SKM-1 treated with dmso at 0.1 percent for 144 hours (cell line): Measurements from ENCODE around the gene BAHD1.

Experiments used
- DNase-seq: peaks from one replicate; lab custom pipeline; 2025; ENCODE audit not compliant: unreplicated experiment; lab: John Stamatoyannopoulos, UW

BAHD1 gene

DNA sequence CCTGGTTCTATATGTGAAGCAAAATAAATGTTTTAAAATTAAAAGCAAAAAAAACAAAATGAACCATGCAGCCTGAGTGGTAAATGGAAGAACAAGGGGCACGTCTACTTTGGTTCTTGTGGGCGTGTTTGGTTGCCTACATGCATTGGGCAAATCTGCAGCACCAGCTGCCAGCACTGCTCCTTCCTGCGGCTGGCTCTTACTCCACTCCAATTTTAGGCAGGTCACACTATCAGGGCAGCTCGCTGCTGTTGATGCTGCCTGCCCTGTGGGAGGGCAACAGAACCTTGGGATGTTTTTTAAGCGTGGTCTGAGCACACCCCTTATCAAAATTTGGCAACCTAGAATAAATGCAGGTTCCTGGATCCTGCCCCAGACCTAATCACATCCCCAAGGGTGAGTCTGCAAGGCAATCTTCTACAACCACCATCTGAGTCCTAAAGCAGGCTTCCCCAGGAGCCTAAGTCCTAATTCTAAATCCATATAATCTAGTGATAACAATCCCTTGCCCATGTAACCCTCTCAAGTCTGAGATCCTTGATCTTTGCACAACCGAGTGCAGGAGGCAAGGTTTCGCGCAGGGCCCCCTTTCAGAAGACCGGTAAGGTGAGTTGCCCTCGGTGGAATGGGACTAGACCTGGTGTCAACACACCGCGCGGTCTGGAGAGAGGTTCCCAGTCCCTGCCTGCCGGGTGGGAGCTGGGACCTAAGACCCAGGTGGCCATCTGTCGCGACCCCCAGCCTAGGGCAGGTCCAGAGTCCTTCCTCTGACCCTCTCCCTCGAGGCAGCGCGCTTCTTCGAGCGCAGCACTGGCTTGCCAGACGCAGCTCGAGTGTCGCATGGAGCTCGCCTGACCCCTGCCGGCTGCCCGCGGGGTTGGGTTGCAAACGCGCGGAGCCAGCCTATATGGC, 19.3 kb upstream of the BAHD1 start:
- peak; percentile 30 for DNase-seq

DNA sequence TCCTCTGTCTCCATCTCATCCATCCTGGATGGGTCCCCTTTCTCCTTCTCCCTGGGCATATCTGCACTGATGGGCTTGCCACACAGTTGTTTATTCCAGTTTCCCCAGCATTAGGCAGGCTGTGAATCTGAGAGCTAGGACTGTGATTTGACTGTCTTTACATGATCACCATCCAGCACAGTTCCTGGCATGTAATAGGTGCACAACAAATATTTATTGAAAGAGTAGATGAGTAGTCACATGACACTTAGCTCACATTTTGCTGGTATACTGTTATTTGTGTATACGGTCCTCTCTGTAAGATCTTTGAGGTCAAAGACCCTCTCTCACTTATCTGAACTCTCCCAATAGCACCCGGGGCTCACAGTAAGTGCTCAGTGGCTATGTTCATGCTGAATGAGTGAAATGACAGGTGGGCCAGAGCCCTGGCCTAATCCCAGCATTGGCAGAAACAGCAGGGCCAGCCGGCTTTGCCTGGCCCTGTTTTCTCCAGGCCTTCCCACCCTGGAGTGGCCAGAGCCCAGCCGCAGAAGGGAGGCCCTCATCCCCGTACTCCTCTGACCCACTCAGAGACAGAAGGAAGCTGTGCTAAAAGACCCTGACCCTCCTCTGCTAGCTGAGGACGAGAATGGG, 16.2 kb upstream of the BAHD1 start:
- DNase-seq = no peak

GRCh38 chr15:40425681-40426080, 15.1 kb upstream of the BAHD1 start:
- no peak for DNase-seq

GRCh38 chr15:40427188-40427587, 13.6 kb upstream of the BAHD1 start:
- DNase-seq = no peak

DNA sequence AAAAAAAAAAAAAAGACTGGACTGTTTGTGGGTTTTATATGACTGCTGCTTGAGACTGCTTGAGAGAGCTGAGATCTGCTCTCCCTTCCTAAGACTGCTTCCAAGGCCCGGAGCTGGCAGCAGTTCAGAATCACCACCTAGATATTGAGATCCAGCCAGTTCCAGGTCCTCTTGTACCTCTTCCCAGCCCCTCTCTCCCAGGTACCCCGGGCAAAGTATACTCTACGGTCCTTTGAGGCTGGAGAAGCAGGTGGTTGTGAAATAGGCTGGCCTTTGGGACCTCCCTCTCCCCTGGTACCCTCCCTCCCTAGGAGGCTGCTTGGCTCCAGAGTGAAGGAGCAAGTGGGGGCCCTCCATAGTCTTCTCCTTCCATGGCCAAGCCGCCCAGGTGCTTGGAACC, 12.6 kb upstream of the BAHD1 start:
- no peak for DNase-seq

DNA sequence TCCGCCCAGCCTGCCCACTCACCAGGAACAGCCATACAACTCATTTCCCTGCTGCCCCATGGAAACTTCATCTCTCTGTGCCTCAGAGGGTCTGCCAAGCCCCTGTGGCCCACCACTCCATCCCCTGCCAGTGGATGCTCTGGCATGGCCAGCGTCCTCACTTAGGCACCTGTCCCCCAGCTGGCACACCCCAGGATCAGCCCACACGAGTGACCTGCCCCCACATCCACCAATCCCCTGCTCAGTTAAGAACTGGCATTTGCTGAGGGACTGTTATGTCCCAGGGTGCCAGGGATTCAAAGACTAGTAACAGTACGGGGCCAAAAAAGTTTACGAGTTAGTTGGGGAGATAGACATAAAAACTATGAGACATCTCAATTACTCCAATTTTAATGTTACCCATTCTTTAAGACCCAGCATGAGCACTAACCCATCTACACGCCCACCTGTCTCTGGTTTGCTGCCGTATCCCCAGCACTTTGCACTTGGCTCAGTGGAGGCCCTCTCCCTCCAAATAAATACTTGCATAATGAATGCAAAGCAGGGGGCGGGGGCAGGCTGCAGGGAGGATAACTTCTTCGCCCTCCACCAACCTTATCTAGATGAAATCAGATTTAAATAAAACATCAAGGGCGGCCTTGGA, 11.6 kb upstream of the BAHD1 start:
- DNase-seq = no peak

GRCh38 chr15:40430271-40430805, 10.4 kb upstream of the BAHD1 start:
- DNase-seq = no peak

DNA sequence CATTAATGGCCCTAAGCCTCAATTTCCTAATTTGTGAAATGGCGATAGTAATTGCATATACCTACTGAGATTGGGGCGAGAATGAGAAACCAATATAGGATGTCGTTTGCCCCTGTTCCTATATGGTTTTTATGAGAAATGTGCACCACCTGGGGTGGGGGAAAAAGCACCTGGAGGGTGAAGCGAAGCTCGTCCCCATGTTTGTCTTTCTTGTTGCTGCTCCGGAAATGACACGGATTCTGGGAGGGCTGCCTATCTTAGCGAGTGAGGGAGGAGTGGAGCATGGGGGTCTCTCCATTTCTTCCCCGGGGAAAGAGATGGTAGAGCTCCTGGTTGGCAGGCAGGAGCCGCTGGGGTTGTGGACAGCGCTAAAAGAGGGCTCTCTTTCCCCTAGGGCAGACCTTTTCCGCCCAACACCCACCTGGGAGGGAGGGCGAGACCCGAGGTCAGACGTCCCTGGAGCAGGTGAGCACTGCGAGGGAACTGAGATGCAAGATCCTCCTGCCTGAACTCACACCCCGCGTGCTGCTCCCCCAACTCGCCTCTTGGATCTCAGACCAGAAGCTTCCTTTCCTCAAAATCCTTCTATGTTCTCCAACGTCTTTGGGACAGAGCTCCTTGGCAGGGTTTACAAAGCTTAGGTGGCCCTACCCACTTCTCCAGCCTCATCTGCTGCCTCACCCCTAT, 5.6 kb upstream of the BAHD1 start:
- DNase-seq = no peak

- no peak for DNase-seq
Observed at GRCh38 chr15:40435710-40436089, 5.1 kb upstream of the BAHD1 start.

- no peak for DNase-seq
Observed at GRCh38 chr15:40436116-40436891, 4.4 kb upstream of the BAHD1 start.

DNA sequence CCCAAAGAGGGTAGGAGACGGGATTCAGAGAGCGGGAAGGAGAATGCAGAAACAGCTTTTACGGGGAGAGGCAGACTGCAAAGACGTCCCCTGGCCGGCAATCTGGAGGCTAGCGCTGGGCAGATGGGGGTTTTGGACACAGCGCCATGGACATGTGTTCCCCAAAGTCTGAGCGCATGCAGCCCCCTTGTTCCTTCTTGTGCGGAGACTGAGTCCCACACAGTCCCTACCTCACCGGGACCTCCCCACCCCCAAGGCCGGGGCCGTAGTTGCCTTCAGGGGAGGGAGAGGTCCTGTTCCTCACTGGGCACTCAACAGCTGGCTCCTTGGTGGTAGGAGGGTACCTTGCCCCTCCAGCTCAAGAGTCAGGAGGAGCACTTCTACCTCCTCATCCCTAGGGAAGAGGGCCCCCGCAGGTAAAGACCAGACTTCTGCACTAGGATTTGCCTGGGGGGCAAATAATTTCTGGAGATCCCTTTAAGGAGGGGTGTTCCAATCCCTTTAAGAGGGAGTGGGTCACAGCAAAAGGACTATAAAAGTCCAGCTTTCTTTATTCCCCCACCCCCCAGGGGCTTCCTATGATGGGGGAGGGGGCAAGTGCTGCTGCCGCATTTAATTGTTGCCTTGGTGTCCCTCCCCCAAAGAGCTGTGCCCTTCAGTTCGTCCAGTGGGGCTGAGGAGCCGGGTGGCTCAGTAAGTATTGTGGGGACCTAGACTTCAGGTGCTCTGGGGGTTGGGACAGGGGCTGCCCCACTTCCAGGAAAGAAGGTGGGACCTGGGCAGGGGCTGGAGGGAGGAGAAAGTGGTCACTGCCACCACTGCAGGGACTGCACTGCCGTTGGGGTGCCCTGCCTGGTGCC, 3.6 kb upstream of the BAHD1 start:
- DNase-seq = no peak

GRCh38 chr15:40437752-40438687, 2.7 kb upstream of the BAHD1 start:
- DNase-seq = no peak

- no peak for DNase-seq
Observed at GRCh38 chr15:40438712-40439111, 2.0 kb upstream of the BAHD1 start.

- DNase-seq = no peak
Observed at GRCh38 chr15:40439461-40439959, 1.2 kb upstream of the BAHD1 start.

DNA sequence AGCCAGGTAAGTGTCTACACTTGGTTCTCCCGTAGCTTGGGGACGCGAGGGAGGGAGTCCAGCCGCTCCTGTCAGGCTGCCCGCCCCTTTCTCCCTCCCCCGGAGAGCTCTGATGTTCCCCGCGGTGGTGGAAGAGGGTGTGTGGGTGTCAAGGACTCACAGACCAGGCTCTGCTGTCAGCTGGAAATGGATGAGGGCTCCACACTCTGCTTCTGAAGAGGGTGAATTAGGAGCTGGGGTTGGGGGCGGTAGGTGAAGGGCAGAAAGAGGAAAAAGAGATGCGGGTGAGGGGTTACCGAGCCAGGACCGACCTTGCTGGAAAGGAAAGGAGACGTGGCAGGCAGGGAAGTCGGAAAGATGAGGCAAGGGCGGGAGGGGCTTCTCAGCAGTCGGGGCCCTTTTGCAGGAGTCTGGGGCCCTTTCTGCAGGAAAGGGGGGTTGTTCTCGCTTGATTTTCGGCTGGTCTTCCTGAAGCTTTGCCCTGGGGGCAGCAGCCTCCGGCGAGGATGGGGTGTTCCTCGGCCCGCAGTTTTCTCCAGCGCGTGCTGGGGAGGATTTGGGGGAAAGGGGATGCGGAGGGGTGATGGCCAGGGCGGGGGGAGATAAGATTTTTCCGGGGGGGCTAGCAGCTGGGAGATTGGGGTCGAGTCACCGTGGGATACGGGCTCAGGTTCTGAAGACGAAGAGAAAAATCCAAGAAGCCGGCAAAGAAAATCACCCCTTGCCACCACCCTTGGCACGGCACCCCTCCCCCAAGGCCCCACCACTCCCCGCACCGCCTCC, 602 bp upstream of the BAHD1 start:
- DNase-seq = no peak

DNA sequence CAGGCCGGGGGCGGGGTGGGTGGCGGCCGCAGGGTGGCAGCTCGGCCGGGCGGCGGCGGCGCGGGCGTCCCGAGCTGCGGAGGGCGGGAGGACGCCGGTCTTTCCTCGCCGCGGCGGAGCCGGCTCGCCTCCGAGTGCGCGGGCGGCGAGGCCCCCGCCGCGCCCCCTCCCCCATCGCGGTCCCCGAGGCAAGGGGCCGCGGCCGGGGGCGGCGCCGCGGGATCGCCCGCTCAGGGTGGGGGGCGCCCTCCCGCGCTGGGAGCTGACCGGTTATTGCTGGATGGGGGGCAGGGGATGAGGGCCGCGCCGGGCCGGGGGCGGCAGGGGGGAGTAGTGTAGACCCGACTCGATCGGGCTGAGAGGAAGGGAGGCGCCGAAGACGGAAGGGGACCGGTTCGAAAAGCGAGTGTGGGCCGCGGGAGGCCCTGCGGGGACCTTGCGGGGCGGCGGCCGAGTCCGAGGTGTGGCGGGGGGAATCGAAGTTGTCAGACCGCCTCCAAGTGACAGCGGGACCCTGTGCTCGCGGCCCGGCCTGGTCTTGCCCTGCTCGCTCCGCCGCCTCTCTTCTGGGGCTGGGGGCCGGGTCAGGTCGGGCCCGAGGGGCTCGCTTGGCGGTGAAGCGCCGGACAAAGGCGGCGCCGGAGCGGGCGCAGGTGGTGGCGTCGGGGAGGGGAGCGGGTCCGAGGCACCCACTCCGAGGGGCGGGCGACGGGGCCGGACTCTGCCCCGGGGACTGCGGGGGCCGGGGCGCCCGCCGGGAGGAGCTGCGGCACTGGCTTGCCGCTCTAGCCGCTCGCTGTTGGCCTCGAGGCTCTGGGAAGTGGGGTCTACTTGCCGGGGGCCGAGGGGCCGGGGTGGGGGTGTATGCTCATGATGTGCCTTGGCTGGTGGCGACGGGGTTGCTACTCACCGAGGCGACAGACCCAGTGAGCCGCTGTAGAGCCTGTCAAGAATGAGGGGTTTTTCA, 1.1 kb downstream of the BAHD1 start:
- DNase-seq = no peak
